Bronchial epithelial cell (primary cell): ENCODE measurements around the gene NMT2. TPM values are rescaled to one million over a fixed set of nuclear protein-coding genes. Genes with fewer than 3 reads are reported as not detected.

Experiments used
- DNase-seq: peaks from one replicate; pipeline ENCODE4 v3.0.0-alpha.2; 2010; ENCODE audit warnings: low read depth
- FAIRE-seq: peaks from 2 replicates; lab custom pipeline; 2011; peaks lifted over from hg19 to GRCh38; lab: Jason Lieb, UNC
- H3K27me3 ChIP-seq: 2 replicates; pipeline ENCODE4 v1.5.1; 2011; ENCODE audit warnings: low read length; ENCODE audit not compliant: control insufficient read depth, insufficient read depth
- H3K36me3 ChIP-seq: 2 replicates; pipeline ENCODE4 v1.5.1; 2011; ENCODE audit warnings: low read length; ENCODE audit not compliant: control insufficient read depth, insufficient read depth
- H3K4me3 ChIP-seq: 2 replicates; pipeline ENCODE4 v1.5.1; 2011; ENCODE audit warnings: mild to moderate bottlenecking, low read depth, low read length, control low read depth
- CTCF ChIP-seq: IDR thresholded peaks from 2 replicates; pipeline ENCODE4 v1.5.1; 2011; ENCODE audit warnings: mild to moderate bottlenecking, moderate library complexity, low read length, control low read depth, inconsistent platforms; ENCODE audit not compliant: insufficient read depth, severe bottlenecking
- total RNA-seq: library from RNA; depleted of rRNA; stranded (reverse); fragments of >200 nt; gene quantifications from 2 replicates; pipeline ENCODE4 v1.2.1, GENCODE V29; 2014

Gene NMT2
- total RNA-seq, 1 donor from 2014 or later = 11.1 TPM

DNA sequence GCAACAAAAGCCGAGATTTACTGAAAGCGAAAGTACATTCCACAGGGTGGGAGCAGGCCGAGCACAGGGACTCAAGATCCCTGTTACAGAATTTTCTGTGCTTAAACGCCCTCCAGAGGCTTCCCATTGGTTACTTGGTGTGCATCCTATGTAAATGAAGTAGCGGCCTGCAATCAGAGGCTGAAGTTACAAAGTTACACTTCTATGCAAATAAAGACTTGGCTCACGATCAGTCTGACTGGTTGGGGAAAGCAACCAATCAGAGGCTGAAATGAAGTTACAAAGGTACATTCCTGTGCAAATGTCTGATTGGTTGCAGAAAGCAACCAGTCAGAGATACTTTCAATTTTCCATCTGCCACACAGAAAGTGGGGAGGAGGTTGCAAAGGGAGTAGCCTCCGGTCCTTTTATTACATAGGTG lies 84.0 kb downstream of the NMT2 start:
- H3K36me3 ChIP-seq = no peaks in the 10 kb centered on the region
- FAIRE-seq (peak; percentile 88), DNase-seq (peak; percentile 92)
- H3K4me3 ChIP-seq = peak overlapping the region; percentile 22
- no peaks in the 10 kb centered on the region for H3K27me3 ChIP-seq
- no peak for TF ChIP-seq CTCF

DNA sequence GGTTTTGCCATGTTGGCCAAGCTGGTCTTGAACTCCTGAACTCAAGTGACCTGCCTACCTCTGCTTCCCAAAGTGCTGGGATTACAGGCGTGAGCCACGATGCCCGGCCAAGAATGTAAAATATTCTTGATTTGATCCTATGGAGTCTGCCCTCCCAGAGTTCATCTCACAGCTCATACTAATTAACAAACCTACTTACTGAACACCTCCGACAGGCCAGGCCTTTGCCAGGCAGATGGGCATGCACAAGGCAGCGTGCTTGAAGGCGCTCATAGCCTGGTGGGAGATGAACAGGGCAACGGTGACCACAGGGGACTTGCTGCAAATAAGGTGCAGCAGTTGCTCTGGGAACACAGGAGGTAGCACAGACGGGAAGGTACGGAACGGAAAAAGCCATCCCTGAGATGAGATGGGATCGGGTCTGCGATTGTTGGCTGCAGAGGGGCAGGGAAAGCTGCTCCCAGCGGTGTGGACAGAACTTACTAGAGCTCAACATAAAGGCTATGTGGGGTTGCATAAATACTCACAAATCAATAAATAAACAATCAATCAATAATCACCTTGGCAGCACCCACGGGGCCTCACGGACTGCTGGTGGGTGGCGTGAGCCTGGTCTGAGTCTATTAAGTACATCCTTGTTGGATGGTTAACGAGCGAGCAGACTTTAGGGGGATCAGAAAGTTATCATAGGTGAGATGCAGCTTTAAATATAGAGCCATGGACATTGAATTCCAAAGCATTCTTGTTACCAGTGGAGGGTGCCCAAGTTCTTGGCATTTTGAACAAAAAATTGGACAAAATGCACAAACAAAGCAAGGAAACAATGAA lies 84.6 kb downstream of the NMT2 start:
- Histone ChIP-seq H3K36me3 (no peaks in the 10 kb centered on the region), H3K4me3 (peak overlapping the region; percentile 22), H3K27me3 (no peaks in the 10 kb centered on the region)
- no peak for TF ChIP-seq CTCF
- FAIRE-seq (peak; percentile 64), DNase-seq (no peak)

- Histone ChIP-seq H3K27me3 (no peaks in the 10 kb centered on the region), H3K4me3 (no peak overlapping the region), H3K36me3 (no peaks in the 10 kb centered on the region)
- no peak for TF ChIP-seq CTCF
- DNase-seq (no peak), FAIRE-seq (no peak)
Measured at GRCh38 chr10:15075421-15075820, 93.1 kb downstream of the NMT2 start.

GRCh38 chr10:15072358-15072757 lies 96.1 kb downstream of the NMT2 start:
- H3K27me3 ChIP-seq = no peaks in the 10 kb centered on the region
- no peak for FAIRE-seq
- no peak for DNase-seq
- H3K4me3 ChIP-seq = no peak overlapping the region
- no peaks in the 10 kb centered on the region for H3K36me3 ChIP-seq
- no peak for TF ChIP-seq CTCF

- no peaks in the 10 kb centered on the region for H3K36me3 ChIP-seq
- DNase-seq (no peak), FAIRE-seq (no peak)
- H3K4me3 ChIP-seq = no peak overlapping the region
- no peaks in the 10 kb centered on the region for H3K27me3 ChIP-seq
- no peak for TF ChIP-seq CTCF
Measured at GRCh38 chr10:15069230-15069629, 99.3 kb downstream of the NMT2 start.
